ENCODE results near the gene ACAT1.

ACAT1 gene

DNA sequence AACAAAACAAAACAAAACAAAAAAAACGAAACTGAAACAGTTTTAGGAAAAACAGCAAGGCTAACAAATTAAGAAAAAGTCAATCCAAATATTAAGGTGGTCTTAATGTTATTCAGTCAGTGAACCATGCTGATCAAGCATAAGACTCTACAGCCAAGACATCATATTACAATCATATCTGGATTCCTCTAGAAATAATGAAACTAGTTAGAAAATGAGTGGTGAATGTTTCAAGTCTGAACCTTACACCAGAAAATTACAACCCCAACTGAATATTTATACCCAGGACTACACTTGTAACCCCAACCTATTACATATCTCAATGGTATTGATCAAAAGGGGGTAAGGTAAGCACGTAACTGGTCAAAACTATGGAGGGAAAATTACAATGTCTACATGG, 48.8 kb downstream of the ACAT1 start:
- DNase-seq (ENCODE audit: low read depth) = no peak
- no peak overlapping the region for H3K4me3 ChIP-seq (replicated peaks; ENCODE audit: low read depth, low read length)
- TF ChIP-seq, protein P1, sequence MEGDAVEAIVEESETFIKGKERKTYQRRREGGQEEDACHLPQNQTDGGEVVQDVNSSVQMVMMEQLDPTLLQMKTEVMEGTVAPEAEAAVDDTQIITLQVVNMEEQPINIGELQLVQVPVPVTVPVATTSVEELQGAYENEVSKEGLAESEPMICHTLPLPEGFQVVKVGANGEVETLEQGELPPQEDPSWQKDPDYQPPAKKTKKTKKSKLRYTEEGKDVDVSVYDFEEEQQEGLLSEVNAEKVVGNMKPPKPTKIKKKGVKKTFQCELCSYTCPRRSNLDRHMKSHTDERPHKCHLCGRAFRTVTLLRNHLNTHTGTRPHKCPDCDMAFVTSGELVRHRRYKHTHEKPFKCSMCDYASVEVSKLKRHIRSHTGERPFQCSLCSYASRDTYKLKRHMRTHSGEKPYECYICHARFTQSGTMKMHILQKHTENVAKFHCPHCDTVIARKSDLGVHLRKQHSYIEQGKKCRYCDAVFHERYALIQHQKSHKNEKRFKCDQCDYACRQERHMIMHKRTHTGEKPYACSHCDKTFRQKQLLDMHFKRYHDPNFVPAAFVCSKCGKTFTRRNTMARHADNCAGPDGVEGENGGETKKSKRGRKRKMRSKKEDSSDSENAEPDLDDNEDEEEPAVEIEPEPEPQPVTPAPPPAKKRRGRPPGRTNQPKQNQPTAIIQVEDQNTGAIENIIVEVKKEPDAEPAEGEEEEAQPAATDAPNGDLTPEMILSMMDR (IDR thresholded peaks at IDR 0.05; ENCODE audit: low read length, missing control alignments) = no peak

DNA sequence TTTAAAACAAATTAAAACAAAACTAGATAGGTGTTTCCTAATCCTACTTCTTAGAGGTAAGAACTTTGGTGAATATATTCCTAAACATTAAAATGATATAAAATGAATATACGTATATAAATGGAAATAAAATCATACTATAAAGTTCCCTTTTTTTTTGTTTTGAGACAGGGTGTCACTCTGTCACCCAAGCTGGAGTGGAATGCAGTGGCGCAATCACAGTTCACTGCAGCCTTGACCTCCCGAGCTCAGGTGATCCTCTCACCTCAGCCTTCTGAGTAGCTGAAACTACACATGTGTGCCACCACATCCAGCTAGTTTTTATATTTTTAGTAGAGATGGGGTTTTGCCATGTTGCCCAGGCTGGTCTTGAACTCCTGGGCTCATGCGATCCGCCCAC, 56.2 kb downstream of the ACAT1 start:
- TF ChIP-seq, protein P1 (IDR thresholded peaks at IDR 0.05; ENCODE audit: low read length, missing control alignments) = no peak
- no peak overlapping the region for H3K4me3 ChIP-seq (replicated peaks; ENCODE audit: low read depth, low read length)
- DNase-seq (ENCODE audit: low read depth) = no peak

DNA sequence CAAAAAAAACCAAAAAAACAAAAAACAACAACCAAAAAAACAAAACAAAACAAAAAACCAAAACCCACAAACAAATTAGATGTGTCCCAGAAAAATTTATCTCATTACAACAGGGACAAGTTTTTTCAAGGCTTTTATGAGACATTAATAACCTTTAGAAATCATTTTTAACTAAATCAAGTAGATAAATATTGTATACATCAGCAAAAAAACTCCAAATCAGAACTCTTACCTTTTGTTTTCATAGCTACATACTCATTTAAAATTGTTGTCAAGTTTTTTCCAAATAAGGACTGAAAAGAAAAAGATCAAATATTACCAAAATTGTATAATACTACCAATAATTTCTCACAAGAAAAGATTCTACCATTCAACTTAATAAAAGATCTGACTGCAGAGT, 72.4 kb downstream of the ACAT1 start:
- no peak for DNase-seq (ENCODE audit: low read depth)
- TF ChIP-seq, protein P1 (IDR thresholded peaks at IDR 0.05; ENCODE audit: low read length, missing control alignments) = no peak
- H3K4me3 ChIP-seq (replicated peaks; ENCODE audit: low read depth, low read length) = no peak overlapping the region

DNA sequence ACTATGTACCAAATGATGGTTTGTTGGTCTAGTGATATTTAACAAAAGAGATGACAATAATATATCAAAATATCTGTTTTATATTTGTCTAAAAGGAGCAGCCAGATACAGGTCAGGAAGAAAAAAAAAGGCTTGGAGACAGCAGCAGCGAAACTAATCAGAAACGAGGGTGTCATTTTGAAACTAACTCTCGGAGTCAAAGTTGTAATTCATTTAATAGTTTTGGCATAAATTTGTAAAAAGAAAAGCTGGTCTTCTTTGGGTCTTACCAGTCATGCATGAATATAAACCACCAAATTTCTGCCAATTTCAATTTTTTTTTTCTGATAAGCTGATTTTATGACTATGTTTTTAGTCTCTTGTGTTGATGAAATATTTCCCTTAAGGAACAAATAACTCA, 75.5 kb downstream of the ACAT1 start:
- H3K4me3 ChIP-seq (replicated peaks; ENCODE audit: low read depth, low read length) = no peak overlapping the region
- TF ChIP-seq, protein P1 (IDR thresholded peaks at IDR 0.05; ENCODE audit: low read length, missing control alignments) = no peak
- DNase-seq (ENCODE audit: low read depth) = no peak
